GM19240 (cell line): ENCODE results near the gene CACNA1D.

Source experiments
- DNase-seq: peaks from one replicate; pipeline ENCODE4 v3.0.0; 2011; ENCODE audit warnings: low spot score; ENCODE audit not compliant: insufficient read length

The CACNA1D gene

DNA sequence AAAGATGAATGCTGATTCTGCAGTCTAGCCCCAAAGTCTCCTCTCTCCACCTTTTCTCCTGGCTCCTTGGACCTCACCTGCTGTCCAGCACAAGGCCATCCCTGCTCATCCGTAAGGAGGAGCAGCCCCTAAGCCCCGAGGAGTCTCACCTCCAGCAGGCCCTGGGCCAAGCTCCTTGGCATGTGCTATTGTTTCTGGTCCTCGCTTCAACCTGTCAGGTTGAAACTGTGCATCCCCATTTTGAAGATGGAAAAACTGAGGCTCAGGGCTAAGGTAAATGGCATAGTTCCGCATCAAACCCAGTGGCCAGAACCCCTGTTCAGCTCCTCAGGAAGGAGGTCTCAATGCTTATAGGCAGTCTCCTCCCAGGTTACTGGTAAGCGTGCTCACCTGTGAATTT lies 325.7 kb downstream of the CACNA1D start:
- no peak for DNase-seq

DNA sequence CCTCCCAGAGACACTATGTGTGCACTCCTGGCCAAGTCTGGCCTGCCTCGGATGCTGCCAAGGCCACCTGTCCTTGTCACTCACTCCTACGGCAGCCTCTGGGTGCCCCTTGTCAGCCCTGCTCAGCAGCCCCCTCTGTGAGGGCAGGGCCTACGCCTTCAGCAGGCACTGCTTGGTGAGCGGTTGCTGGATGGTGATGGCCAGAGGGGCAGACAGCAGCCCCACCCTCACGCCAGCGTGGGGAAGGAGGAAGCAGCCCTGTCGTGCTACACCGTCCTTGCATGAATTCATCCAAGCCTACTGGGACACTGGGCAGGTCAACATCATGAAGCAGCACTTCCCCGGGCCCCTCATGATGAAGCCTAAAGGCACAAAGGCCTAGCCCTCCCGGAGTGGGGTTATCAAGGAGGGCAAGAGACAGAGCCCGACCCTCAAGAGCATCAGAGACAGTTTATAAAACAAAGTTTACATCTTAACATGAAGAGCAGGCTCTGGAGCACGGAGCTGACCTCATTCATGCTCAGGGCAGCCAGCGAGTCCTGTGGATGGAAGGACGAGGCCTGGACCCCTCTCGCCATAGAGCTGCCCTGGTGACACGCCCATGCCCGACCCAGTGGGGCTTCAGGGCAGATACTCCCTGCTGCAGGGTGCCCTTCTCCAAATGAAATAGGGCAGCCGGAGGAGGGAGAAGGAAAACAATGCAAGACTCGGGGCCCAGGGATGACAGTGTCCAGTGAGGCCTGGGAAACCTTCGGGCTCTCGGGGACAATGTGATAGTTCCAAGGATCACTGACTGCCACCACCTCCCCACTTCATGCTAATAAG lies 326.6 kb downstream of the CACNA1D start:
- DNase-seq, result no peak

DNA sequence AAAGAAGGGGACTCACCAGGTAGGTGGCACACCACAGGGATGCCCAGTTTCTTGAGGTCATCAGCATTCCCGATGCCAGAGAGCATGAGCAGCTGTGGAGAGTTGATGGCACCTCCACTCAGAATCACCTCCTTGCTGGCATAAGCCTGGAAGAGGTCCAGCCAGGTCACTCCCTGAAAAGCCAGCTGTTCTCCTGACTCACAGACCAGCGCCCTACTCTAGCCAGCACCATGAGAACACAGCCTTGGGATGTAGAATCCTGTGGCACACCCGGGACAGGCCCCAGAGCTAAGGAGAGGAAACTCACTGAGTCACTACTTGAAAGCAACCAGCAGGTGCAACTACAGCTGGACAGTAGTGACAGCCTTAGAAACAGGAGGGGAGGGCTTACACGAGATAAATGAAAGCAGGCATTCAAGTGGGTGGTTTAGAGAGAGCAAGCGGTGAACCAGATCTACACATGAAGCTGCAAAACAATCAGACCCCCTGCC lies 327.3 kb downstream of the CACNA1D start:
- DNase-seq, result no peak

DNA sequence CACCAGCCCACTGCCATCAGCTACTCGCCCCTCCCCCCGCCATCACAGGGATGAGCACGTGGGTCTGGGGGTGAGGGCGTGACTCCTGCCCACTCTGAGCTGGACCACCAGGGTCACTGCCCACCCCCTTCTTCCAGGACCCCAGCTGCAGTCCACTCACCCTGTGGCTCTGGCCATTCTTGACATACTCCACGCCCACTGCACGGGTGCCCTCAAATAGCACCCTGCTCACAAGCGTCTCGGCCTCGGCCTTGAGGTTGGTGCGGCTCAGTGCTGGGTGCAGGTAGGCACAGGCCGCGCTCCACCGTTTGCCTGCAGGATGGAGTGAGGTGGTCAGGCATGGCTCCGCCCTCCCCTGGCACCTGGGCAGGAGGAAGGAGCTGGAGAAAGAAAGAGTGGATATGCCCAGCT lies 327.9 kb downstream of the CACNA1D start:
- DNase-seq, result no peak

DNA sequence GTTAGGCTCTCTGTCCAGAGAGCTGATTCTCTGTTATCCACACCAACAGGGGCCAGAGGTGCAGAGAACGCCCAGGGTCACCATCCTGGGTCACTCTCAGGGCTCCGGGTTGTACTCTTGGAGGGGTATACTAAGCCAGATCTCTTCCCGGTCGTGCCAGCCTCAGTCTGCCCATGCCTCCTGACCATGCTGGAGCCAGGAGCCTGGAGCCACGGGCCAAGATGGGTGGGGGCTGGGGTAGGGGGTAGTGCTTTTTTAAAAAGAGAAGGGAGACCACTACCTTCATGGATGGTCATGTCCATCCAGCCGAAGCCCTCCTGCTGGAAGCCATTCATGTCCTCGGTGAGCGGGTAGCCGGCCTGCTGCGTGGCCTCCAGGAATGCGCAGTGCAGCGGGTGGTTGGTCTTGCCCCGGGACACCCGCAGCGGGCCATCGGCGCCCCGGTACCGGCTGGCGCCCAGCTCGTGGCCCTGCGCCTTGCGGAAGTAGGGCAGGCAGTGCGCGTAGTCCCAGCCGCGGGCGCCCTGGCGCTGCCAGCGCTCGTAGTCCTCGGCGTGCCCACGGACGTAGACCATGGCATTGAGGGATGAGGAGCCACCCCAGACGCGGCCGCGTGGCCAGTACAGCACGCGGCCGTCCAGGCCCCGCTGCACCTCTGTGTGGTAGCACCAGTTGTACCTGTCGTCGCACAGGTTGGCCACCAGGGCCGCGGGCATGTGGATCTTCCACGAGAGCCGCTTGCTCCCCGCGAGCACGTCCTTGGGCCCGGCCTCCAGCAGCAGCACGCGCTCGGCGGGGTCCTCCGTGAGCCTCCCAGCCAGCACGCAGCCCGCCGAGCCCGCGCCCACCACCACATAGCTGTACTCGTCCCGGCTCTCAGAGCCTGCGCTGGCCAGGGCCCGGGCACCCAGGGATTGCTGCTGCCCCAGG lies 328.9 kb downstream of the CACNA1D start:
- no peak for DNase-seq

DNA sequence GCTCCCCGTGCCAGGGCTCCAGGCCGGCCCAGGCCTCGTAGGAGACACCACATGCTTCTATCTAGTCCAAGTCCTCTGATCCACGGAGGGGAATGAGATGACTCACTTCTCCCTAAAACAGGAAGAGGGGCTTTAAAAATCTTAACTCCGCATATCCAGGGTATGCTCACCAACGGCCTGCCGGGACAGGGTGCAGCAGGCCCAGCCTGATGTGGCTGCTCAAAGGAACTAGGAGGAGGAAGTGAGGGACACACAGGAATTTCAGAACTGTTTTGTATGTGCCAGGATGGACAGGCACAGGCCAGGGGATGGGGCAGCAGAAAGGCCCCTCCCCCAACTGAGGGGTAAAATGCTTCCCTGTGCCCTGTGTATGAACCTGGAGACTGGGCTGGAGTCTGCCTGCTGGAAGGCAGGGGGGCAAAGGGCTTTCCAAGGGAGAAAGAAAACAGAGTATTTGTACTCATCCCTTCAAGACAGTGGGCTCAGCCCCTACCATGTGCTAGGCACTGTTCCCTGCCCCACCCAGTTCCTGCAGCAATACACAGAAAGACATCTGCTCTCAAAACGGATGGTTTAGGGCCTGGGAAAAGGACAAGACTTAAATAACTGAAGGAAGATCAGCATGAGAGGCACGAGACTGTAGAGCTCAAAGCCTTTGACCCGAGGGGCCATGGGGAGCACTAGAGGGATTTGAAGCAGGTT lies 329.7 kb downstream of the CACNA1D start:
- no peak for DNase-seq

DNA sequence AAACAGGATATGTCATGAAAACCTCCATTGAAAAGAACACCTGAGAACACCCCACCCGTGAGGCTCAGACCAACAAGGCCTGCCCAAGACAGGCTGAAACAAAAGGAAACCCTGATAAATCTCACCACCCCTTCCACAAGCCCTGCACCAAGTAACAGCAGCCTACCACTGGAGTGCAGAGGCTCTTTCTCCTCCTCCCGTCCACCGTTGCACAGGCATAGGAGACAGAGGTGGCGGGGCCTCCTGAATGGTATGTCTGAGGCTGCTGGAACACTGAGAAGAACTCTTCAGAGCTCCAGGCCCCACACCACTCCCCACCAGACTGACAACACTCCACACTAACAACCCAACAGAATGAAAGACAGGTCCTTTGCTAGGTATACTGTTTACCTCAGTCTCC lies 330.4 kb downstream of the CACNA1D start:
- no peak for DNase-seq

DNA sequence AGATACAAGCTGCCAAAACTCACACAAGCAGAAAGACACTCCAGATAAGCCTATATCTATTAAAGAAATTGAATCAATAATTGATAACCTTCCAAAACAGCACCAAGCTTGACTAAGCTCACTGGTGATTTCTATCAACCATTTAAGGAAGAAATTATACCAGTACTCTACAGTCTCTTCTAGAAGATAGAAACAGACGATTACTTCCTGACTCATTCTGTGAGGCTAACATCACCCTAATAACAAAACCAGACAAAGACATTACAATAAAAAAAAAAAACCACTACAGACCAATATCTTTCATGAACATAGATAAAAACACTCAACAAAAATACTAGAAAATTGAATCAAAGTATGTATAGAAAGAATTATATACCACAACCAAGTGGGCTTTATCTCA lies 331.6 kb downstream of the CACNA1D start:
- DNase-seq, result no peak

DNA sequence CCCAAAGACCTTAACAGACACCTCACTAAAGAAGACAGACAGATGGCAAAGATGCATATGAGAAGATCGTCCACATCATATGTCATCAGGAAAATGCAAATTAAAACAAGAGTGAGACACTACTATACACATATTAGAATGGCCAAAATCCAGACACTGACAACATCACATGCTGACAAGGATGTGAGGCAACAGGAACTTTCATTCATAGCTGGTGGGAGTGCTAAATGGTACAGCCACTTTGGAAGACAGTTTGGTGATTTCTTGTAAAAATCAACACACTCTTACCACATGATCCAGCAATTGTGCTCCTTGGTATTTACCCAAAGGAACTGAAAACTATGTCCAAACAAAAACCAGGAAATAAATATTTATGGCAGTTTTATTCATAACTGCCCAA lies 334.2 kb downstream of the CACNA1D start:
- no peak for DNase-seq

DNA sequence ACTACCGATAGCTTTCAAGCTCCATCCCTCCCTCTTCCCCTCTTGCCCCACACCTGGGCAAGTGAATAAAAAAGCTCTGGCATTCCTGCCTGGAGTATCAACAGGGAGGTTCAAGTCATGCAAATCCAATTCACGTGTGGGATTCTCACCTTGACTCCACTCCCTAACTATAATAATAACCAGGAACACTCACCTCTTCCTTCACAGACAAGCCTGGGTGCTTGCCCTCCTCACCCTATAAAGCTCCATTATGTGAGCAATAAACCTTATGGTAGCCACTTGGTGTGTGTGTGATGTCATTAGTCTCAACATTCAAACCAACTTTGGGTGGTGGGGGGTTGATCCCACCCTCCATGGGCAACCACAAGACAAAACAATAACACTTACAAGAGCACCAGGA lies 335.2 kb downstream of the CACNA1D start:
- no peak for DNase-seq

DNA sequence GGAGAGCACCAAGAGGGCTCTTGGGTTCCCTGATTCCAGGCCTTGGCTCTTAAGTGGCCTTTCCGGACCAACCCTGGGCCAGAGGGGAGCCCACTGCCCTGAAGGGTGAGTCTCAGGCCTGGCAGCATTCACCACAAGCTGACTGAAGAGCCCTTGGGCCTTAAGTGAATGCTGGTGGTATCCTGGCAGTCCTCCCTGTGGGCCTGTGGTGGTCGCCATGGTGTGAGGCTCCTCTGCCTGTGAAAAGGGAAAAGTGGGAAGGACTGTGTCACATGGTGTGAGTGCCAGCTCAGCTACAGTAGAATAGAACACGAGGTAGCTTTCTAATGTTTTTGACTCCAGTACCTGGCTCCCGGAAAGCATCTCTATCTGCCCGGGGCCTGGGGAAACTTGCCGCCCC lies 336.5 kb downstream of the CACNA1D start:
- no peak for DNase-seq

DNA sequence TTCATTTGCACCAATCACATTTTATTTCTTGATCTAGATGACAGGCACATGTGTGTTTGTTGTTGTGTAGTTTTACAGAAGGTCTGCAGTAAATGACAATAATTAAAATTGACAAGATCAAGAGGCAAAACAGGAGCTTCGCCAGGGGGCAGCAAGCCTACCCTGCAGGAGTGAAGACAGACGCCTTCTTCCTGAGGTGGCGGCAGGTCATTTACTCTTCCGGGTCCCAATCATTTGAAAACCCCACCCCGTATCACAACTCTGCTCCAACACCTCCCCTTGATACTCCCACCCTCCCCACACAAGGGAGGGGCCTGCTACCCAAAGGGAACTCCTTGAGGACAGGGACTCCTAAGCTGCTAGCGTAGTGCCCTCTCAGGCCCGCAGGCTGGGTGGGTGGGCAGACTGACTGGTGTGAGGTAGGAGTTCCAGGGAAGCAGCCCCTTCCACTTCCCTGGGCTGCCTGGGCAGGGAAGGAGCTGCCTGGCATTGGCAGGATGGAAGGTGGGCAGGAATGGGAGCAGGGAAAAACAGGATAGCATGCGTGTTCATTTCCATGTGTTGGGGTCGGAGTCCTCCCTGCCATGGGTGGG lies 338.7 kb downstream of the CACNA1D start:
- DNase-seq, result no peak

DNA sequence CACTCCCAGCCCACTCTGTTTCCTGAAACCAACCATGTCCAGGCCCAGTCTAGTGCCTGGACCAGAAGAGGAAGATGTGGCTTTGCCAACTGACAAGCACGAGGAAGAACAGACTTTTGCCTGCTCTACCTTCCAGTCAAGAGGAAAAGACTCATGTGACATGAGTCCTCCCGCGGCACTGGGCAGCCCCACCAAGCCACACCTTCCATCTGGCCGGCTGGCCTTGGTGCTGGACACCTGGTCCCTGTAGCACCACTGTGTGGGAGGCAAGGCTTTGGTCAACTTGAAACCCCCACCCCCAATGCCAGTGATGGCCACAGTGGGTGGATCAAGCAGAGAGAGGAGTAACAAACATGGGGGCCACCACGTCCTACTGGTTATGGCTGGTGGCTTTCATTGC lies 339.3 kb downstream of the CACNA1D start:
- DNase-seq, result no peak

DNA sequence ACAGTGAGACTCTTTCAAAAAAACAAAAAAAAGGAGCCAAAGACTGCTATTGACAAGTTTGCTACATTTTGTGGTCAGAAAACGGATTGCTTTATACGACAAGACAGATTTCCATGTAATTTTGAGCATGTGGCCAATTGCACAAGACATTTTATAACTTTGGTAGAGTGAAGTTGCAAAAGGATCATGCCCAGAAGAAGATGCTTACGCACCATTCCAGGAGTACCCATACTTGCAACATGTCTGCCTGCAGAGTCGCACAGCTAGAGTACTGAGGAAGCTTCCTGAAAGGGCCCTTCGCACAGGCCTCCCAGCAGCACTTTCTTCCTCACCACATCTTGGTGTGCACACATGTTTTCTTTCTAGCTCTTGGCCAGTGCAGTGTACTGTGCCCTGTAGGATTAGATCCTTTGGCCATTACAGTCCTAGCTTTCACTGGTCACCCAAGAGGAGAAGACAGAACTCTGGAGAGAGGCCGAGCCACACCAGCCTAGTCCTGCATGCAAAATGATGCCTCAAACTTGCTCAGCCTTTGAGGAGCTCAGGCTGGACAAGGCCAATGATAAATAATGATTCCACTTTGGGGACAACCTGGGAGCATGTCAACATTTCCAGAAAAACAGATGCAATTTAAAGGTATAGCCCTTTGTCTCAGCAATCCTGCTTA lies 340.2 kb downstream of the CACNA1D start:
- DNase-seq, result no peak

DNA sequence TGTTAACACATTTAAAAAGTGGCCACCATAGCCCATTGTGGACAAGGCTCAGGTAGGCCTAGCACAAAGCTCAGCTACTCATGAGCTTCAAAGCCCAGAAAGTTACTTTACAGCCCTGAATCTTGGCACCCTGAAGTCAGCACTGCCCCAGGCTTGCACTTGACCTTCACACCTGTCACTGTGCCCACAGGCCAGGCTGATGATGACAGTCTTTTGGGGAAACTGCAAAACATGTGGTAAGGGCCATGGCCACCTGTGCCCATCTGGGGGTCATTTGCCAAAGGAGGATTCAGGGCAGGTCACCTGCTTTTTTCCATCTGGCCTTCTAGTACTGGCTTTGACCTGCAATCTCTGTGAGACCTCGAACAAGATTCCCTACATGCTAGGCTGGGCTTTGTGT lies 340.8 kb downstream of the CACNA1D start:
- no peak for DNase-seq

DNA sequence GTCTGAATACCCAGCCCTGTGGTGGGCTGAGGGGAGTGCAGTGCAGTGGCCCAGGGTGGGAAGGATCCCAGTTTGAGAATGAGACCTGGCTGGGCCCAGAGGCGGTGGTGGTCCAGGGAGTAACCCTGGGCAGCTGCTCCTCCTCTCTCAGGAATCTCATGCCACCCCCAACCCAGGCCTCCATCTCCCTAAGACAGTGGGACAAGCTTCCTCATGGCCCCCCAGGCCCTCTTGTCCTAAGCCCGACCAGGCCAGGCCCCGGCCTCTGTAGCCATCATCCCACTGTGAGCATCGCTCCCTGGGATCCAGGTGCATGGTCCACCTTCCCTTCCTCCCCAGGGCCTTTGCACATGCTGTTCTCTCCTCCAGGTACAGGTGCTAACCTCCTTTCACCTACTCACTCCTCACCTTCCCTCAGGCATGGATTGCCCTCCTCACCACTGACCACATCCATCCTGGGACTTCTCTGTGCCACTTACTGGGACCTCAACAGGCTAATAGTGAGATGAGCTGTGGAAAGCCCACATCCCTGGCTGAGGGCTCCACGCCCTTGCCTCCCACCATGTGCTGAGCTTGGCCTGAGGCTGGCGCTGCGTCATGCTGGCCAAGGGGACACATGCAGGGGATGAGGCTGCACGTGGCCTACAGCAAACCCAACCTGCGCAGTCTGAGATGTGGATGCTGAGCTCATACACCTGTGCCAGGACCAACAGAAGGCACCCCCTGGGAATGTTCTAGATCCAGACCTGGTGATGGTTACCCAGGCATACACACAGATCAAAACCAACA lies 341.9 kb downstream of the CACNA1D start:
- no peak for DNase-seq

DNA sequence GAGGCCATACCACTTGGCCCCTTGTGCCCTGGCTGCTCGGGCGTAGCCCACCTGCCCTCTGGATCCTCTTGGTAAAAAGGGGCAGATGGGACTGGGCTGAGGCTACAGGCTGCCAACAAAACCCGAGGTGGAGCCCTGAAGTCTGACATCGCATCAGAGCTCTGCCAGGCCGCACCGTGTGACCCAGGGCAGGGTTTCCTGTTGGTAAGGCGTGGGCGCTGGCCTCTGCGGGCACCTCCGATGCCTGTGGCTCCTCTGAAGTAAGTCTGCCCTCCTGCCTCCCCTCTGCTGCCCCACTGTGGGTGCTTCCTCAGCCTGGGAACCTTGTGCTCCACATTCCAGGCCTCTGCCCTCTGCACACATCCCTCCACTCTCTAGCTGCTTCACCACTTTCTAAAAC lies 342.9 kb downstream of the CACNA1D start:
- no peak for DNase-seq

DNA sequence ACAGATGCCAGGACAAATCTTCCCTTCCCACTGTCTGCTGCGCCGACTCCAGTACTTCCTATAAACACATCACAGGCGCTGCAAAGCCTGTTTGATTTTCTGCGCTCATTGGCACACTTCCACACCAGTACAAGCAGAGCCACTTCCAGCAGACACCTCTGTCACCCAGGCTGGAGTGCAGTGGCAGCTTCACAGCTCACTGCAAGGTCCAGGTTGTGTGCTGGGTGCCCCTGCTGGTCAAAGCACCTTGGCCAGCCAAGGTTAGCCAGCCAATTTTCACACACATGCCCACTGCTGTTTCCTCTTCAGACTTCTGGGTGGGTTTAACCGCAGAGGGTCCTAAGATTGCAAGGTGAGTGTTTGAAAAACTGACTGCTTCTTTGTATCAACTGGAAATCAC lies 346.9 kb downstream of the CACNA1D start:
- DNase-seq, result no peak

DNA sequence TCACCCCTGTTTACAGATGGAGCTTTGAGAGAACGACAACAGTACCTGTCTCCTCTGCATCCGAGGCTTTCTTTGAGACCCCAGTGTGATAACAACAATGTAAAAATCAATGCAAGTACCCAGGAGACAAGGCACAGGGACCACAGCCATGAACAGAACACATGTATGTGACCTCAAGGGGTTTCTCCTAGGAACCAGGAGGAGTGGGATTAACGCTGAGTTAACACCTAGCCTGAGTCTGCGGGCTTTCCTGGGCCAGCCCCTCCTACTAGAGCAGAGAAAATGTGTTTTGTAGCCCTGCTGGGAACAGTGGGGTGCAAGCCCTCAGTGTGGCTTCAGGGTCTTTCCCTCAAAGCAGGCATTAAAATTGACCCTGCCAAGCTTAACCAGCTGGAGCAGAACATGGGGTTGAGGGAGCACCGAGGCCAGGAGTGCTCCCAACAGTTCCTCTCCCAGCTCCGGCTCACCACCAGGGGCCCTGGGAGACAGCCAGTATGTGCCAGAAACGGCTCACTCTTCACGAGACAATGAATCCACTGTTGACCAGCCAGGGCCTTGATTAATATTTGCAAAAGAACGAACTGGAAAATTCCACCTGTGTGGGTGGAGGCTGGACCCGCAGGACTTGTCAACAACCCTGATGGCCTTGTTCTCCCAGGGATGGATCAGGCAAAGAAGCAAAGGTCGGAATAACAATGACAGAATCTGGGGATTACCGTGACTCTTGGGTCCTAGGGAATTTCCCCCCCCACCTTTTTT lies 348.2 kb downstream of the CACNA1D start:
- DNase-seq, result no peak
